ENCODE results near the gene MTO1. TPM values are rescaled to one million over a fixed set of nuclear protein-coding genes. Genes with fewer than 3 reads are reported as not detected.
"Not testable (repeated sequence)": the region's sequence is repeated elsewhere in the genome, so short reads cannot be mapped to it uniquely, and the experiment has no call there.

The MTO1 gene
- total RNA-seq (2014; rRNA removed; shearing (Covaris generic)): 19.0 and 31.0 TPM in 2 replicates

- in situ Hi-C loops (cut with HindIII; ENCODE audit: low sequenced_read_pairs): no loop called here
- peak; percentile 95 for DNase-seq (ENCODE audit: low spot score)
These were observed at the start of gene MTO1 for GRCh38 chr6:73461537-73462350. MTO1 (plus strand) TSS chr6:73461737; CDS start chr6:73461855, 118 bp downstream.

GRCh38 chr6:73413102-73413501 lies 48.4 kb upstream of the MTO1 start:
- DNase-seq (ENCODE audit: low spot score): no peak
- in situ Hi-C loops (cut with HindIII; ENCODE audit: low sequenced_read_pairs): no loop called here

GRCh38 chr6:73418081-73418741 lies 43.3 kb upstream of the MTO1 start:
- in situ Hi-C loops (cut with HindIII; ENCODE audit: low sequenced_read_pairs): no loop called here
- no peak for DNase-seq (ENCODE audit: low spot score)

GRCh38 chr6:73421534-73421933 lies 40.0 kb upstream of the MTO1 start:
- in situ Hi-C loops (cut with HindIII; ENCODE audit: low sequenced_read_pairs): no loop called here
- DNase-seq (ENCODE audit: low spot score): no peak

GRCh38 chr6:73435236-73435635 lies 26.3 kb upstream of the MTO1 start:
- in situ Hi-C loops (cut with HindIII; ENCODE audit: low sequenced_read_pairs): no loop called here

GRCh38 chr6:73443555-73443954 lies 18.0 kb upstream of the MTO1 start:
- no peak for DNase-seq (ENCODE audit: low spot score)
- in situ Hi-C loops (cut with HindIII; ENCODE audit: low sequenced_read_pairs): no loop called here

More at GRCh38 chr6:73435236-73435635, 26.3 kb upstream of the MTO1 start:
- DNase-seq (ENCODE audit: low spot score): no peak

GRCh38 chr6:73451223-73452106 lies 10.1 kb upstream of the MTO1 start:
- DNase-seq (ENCODE audit: low spot score): no peak
- in situ Hi-C loops (cut with HindIII; ENCODE audit: low sequenced_read_pairs): no loop called here

- in situ Hi-C loops (cut with HindIII; ENCODE audit: low sequenced_read_pairs): no loop called here
- DNase-seq (ENCODE audit: low spot score): peak; percentile 2
These were observed 9.5 kb upstream of the MTO1 start, which contains the start of gene CGAS for GRCh38 chr6:73452107-73452461. CGAS (minus strand) TSS chr6:73452297; CDS start chr6:73452181, 116 bp downstream.

GRCh38 chr6:73455865-73456629 lies 5.5 kb upstream of the MTO1 start:
- in situ Hi-C loops (cut with HindIII; ENCODE audit: low sequenced_read_pairs): no loop called here
- DNase-seq (ENCODE audit: low spot score): no peak

- in situ Hi-C loops (cut with HindIII; ENCODE audit: low sequenced_read_pairs): not testable (repeated sequence)
These were observed 2.1 kb upstream of the MTO1 start for GRCh38 chr6:73459474-73459873.

GRCh38 chr6:73460056-73460455 lies 1.5 kb upstream of the MTO1 start:
- in situ Hi-C loops (cut with HindIII; ENCODE audit: low sequenced_read_pairs): no loop called here
- DNase-seq (ENCODE audit: low spot score): no peak

More at GRCh38 chr6:73459474-73459873, 2.1 kb upstream of the MTO1 start:
- not testable (repeated sequence) for DNase-seq (ENCODE audit: low spot score)

- in situ Hi-C loops (cut with HindIII; ENCODE audit: low sequenced_read_pairs): no loop called here
- no peak for DNase-seq (ENCODE audit: low spot score)
These were observed 10.3 kb downstream of the MTO1 start for GRCh38 chr6:73471686-73472290.

- in situ Hi-C loops (cut with HindIII; ENCODE audit: low sequenced_read_pairs): no loop called here
- DNase-seq (ENCODE audit: low spot score): no peak
These were observed 15.2 kb downstream of the MTO1 start for GRCh38 chr6:73476723-73477122.

- DNase-seq (ENCODE audit: low spot score): no peak
- in situ Hi-C loops (cut with HindIII; ENCODE audit: low sequenced_read_pairs): no loop called here
These were observed 15.9 kb downstream of the MTO1 start for GRCh38 chr6:73477407-73477806.

- DNase-seq (ENCODE audit: low spot score): no peak
These were observed 20.4 kb downstream of the MTO1 start for GRCh38 chr6:73481969-73482368.

GRCh38 chr6:73484438-73484837 lies 22.9 kb downstream of the MTO1 start:
- no peak for DNase-seq (ENCODE audit: low spot score)
- in situ Hi-C loops (cut with HindIII; ENCODE audit: low sequenced_read_pairs): no loop called here

More at GRCh38 chr6:73481969-73482368, 20.4 kb downstream of the MTO1 start:
- in situ Hi-C loops (cut with HindIII; ENCODE audit: low sequenced_read_pairs): no loop called here

GRCh38 chr6:73487473-73487872 lies 25.9 kb downstream of the MTO1 start:
- DNase-seq (ENCODE audit: low spot score): no peak
- in situ Hi-C loops (cut with HindIII; ENCODE audit: low sequenced_read_pairs): no loop called here

- DNase-seq (ENCODE audit: low spot score): no peak
- in situ Hi-C loops (cut with HindIII; ENCODE audit: low sequenced_read_pairs): no loop called here
These were observed 29.8 kb downstream of the MTO1 start for GRCh38 chr6:73491377-73491776.
